ENCODE data around the gene MAP2. TPM values are rescaled to one million over a fixed set of nuclear protein-coding genes. Genes with fewer than 3 reads are reported as not detected.
"Not testable (repeated sequence)": the region's sequence is repeated elsewhere in the genome, so short reads cannot be mapped to it uniquely, and the experiment has no call there.

MAP2 gene
- total RNA-seq, 1 donor from 2014 or later = 119 TPM

DNA sequence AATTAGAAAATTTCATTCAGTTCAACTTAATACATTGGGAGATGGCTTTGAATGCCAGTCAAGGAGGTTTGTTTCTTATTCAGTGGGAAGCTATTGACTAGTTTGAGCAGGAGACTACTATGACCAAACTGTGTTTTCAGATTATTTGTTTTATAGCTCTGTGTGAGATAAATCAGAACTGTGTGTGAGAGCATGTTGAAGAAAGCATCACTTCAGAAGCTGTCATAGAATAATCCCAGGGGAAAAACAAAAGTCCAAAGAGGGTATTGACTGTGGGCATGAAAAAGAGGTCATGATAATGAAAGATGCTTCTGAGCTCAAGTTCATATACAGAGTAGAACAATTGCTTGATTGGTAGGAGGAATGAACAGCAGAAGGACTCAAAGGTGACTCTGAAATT, 160.6 kb downstream of the MAP2 start:
- peak overlapping the region; percentile 22 for H3K4me3 Mint-ChIP-seq

DNA sequence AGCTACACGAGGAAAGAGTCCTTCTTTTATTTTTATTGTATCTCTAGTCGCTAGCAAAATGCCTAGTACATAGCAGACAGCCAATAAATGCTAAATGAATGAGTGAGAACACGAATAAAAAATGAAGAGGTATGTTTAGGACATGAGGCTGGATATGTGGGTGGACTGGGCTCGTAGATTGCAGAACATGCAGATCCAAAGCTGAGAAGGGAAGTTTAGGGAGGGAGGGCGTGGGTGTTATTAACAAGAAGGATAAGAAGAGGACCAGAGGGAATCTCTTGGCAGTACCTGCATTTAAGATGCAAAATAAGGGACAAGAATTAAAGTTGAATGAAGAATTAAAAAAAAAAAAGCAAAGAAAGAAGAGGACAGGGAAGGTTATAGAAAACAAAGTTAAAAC, 161.1 kb downstream of the MAP2 start:
- no peaks in the 10 kb centered on the region for H3K9me3 Mint-ChIP-seq
- TF ChIP-seq CTCF (conservative IDR thresholded peaks at IDR 0.05) = no peak
- H3K4me1 Mint-ChIP-seq = peaks cover 39% of the 10 kb centered on the region
- H3K27ac Mint-ChIP-seq (ENCODE audit: unreplicated experiment) = no peak overlapping the region
- H3K4me3 Mint-ChIP-seq = no peak overlapping the region
- peaks cover 13% of the 10 kb centered on the region for H3K36me3 Mint-ChIP-seq (ENCODE audit: low read depth)
- no peak for DNase-seq (ENCODE audit: low read depth, low spot score)
- H3K27me3 Mint-ChIP-seq (ENCODE audit: low read depth) = no peaks in the 10 kb centered on the region

More for the DNA sequence above, 160.6 kb downstream of the MAP2 start:
- no peak for TF ChIP-seq CTCF (conservative IDR thresholded peaks at IDR 0.05)
- Mint-ChIP-seq H3K36me3 (ENCODE audit: low read depth) (peaks cover 13% of the 10 kb centered on the region), H3K27ac (ENCODE audit: unreplicated experiment) (no peak overlapping the region), H3K27me3 (ENCODE audit: low read depth) (no peaks in the 10 kb centered on the region), H3K4me1 (peaks cover 43% of the 10 kb centered on the region), H3K9me3 (no peaks in the 10 kb centered on the region)
- no peak for DNase-seq (ENCODE audit: low read depth, low spot score)

DNA sequence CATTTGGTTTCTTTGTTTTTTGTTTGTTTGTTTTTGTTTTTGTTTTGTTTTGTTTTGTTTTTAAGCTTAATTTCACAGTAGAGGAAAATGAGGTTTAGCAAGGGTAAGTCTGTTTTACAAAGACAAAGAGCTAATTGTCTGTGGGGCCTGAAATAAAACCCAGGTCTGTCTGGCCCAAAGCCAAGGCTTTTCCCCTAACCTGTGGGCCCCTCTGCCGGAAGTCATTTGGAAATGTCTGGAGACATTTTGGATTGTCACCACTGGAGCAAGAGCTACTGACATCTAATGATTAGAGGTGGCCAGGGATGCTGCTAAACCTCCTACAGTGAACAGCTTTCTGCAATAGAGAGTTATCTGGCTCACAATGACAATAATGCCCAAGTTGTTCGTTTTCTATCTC, 167.2 kb downstream of the MAP2 start:
- no peak for DNase-seq (ENCODE audit: low read depth, low spot score)
- no peak for TF ChIP-seq CTCF (conservative IDR thresholded peaks at IDR 0.05)
- no peaks in the 10 kb centered on the region for H3K27me3 Mint-ChIP-seq (ENCODE audit: low read depth)
- peak overlapping the region; percentile 16 for H3K4me3 Mint-ChIP-seq
- H3K27ac Mint-ChIP-seq (ENCODE audit: unreplicated experiment) = no peak overlapping the region
- peaks cover 2% of the 10 kb centered on the region for H3K9me3 Mint-ChIP-seq
- peaks cover 18% of the 10 kb centered on the region for H3K36me3 Mint-ChIP-seq (ENCODE audit: low read depth)
- peaks cover 38% of the 10 kb centered on the region for H3K4me1 Mint-ChIP-seq

GRCh38 chr2:209592106-209592505, 168.3 kb downstream of the MAP2 start:
- no peak for DNase-seq (ENCODE audit: low read depth, low spot score)
- Mint-ChIP-seq H3K9me3 (peaks cover 2% of the 10 kb centered on the region), H3K36me3 (ENCODE audit: low read depth) (peaks cover 18% of the 10 kb centered on the region), H3K27me3 (ENCODE audit: low read depth) (no peaks in the 10 kb centered on the region), H3K4me1 (peaks cover 30% of the 10 kb centered on the region), H3K4me3 (no peak overlapping the region), H3K27ac (ENCODE audit: unreplicated experiment) (peak overlapping the region; percentile 1)
- no peak for TF ChIP-seq CTCF (conservative IDR thresholded peaks at IDR 0.05)

- H3K4me3 Mint-ChIP-seq = no peak overlapping the region
- H3K36me3 Mint-ChIP-seq (ENCODE audit: low read depth) = peaks cover 13% of the 10 kb centered on the region
- TF ChIP-seq CTCF (conservative IDR thresholded peaks at IDR 0.05) = no peak
- H3K9me3 Mint-ChIP-seq = peaks cover 5% of the 10 kb centered on the region
- H3K27me3 Mint-ChIP-seq (ENCODE audit: low read depth) = no peaks in the 10 kb centered on the region
- no peak for DNase-seq (ENCODE audit: low read depth, low spot score)
- peaks cover 28% of the 10 kb centered on the region for H3K4me1 Mint-ChIP-seq
- H3K27ac Mint-ChIP-seq (ENCODE audit: unreplicated experiment) = no peak overlapping the region
Observed at GRCh38 chr2:209593930-209594329, 170.1 kb downstream of the MAP2 start.

DNA sequence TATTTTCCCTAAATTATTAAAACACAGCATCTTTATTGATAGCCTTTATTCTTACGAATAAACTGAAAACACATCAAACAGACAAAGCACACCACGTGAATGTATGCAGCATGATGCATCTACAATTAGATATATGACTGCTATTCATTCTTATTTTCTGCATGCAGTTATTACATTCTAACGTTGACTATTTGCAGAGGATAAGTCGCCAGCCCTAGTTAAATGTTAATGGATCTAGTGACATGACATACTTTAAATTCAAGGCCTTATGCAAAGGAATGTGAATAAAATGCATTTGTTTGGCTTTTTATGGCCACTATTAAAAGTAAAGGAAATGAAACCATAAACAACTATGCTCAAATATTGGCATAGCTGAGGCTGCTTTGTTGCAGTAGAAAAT, 172.4 kb downstream of the MAP2 start:
- Mint-ChIP-seq H3K4me1 (peaks cover 34% of the 10 kb centered on the region), H3K27ac (ENCODE audit: unreplicated experiment) (no peak overlapping the region), H3K4me3 (no peak overlapping the region), H3K9me3 (peaks cover 11% of the 10 kb centered on the region), H3K27me3 (ENCODE audit: low read depth) (no peaks in the 10 kb centered on the region), H3K36me3 (ENCODE audit: low read depth) (peaks cover 24% of the 10 kb centered on the region)
- TF ChIP-seq CTCF (conservative IDR thresholded peaks at IDR 0.05) = no peak
- DNase-seq (ENCODE audit: low read depth, low spot score) = no peak

DNA sequence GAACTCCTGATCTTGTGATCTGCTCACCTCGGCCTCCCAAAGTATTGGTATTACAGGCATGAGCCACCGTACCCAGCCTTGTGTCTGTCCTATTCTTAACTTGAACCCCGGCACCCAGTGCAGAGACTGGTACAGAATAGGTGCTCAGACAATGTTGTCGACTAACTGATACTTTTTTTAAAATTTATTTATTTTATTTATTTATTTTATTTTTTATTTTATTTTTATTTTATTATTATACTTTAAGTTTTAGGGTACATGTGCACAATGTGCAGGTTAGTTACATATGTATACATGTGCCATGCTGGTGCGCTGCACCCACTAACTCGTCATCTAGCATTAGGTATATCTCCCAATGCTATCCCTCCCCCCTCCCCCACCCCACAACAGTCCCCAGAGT, 174.4 kb downstream of the MAP2 start:
- not testable (repeated sequence) for H3K27me3 Mint-ChIP-seq (ENCODE audit: low read depth); H3K27ac Mint-ChIP-seq (ENCODE audit: unreplicated experiment); DNase-seq (ENCODE audit: low read depth, low spot score); H3K4me3 Mint-ChIP-seq
- Mint-ChIP-seq H3K36me3 (ENCODE audit: low read depth) (peaks cover 32% of the 10 kb centered on the region), H3K4me1 (peaks cover 30% of the 10 kb centered on the region), H3K9me3 (peaks cover 11% of the 10 kb centered on the region)

Measured in neural crest cell (in vitro differentiated cells).